Testis (tissue), 3 donors: ENCODE data around the gene SLC2A5. TPM values are rescaled to one million over a fixed set of nuclear protein-coding genes. Genes with fewer than 3 reads are reported as not detected.

Experiments
- DNase-seq: peaks from one replicate; pipeline ENCODE4 v3.0.0-alpha.2; 2019
- H3K27ac ChIP-seq, 2 donors: fragments of 200-600 bp; sonication (generic); one replicate each; pipeline ENCODE4 v1.5.1; 2019
- H3K27me3 ChIP-seq: fragments of 200-600 bp; sonication (generic); one replicate; pipeline ENCODE4 v1.5.1; 2019
- H3K36me3 ChIP-seq: fragments of 200-600 bp; sonication (generic); one replicate; pipeline ENCODE4 v1.5.1; 2017; ENCODE audit warnings: low read depth; ENCODE audit errors: missing control alignments
- H3K4me1 ChIP-seq: fragments of 200-600 bp; sonication (generic); one replicate; pipeline ENCODE4 v1.5.1; 2019
- H3K4me3 ChIP-seq, 2 donors: fragments of 200-600 bp; sonication (generic); one replicate each; pipeline ENCODE4 v1.5.1; 2017 to 2019
- H3K9me3 ChIP-seq: fragments of 200-600 bp; sonication (generic); one replicate; pipeline ENCODE4 v1.5.1; 2017
- POLR2A ChIP-seq: fragments of 450-650 bp; IDR thresholded peaks from one replicate; pipeline ENCODE4 v1.6.1; 2017; ENCODE audit warnings: antibody characterized with exemption, mild to moderate bottlenecking, moderate library complexity
- WGBS, 2 donors: methylation state at CpG; one replicate each; pipeline ENCODE4 v1.1.5; 2018; 5-methylcytosine and 5-hydroxymethylcytosine counted together
- intact Hi-C: fragments of 100-400 bp; cut with DNase I; formaldehyde crosslinking; loops from one replicate; pipeline ENCODE4 v1.15.1; 2023; ENCODE audit warnings: low total_unique reads
- polyA plus RNA-seq: library from polyadenylated mRNA; stranded (reverse); fragments of 350-450 nt; fragmentation: Illumina TruSeq; extraction: RNeasy Lipid Tissue Mini Kit (QIAGEN cat#74804); gene quantifications from one replicate; pipeline ENCODE4 v1.2.3, GENCODE V29; 2014; ENCODE audit warnings: low read depth, low replicate concordance; ENCODE audit not compliant: insufficient read depth
- total RNA-seq, 2 donors: library from RNA; depleted of rRNA; stranded (reverse); fragments of >200 nt; gene quantifications; one replicate each; pipeline ENCODE4 v1.2.3, GENCODE V29; 2016
- TF ChIP-seq, protein P1 (sequence below), 3 experiments: fragments of 450-650 bp in 2 of 3; fragments of 200-600 bp in 1 of 3; sonication (generic) in 1 of 3; IDR thresholded peaks; one replicate each; pipeline ENCODE4 v1.5.1; 2016 to 2019; ENCODE audit warnings: antibody characterized with exemption in 3 of 3, mild to moderate bottlenecking in 2 of 3, moderate library complexity in 1 of 3

Gene SLC2A5
- total and polyA plus RNA-seq, 3 donors from 2014 or later = 74.1 to 230 (median 90.5) TPM

- WGBS, 2 donors = 72 to 73% methylated on average over 5 of the region's 5 CpGs
- DNase-seq = no peak
- no peak overlapping the region for H3K27ac ChIP-seq
- TF ChIP-seq POLR2A = no peak
- TF ChIP-seq, protein P1, sequence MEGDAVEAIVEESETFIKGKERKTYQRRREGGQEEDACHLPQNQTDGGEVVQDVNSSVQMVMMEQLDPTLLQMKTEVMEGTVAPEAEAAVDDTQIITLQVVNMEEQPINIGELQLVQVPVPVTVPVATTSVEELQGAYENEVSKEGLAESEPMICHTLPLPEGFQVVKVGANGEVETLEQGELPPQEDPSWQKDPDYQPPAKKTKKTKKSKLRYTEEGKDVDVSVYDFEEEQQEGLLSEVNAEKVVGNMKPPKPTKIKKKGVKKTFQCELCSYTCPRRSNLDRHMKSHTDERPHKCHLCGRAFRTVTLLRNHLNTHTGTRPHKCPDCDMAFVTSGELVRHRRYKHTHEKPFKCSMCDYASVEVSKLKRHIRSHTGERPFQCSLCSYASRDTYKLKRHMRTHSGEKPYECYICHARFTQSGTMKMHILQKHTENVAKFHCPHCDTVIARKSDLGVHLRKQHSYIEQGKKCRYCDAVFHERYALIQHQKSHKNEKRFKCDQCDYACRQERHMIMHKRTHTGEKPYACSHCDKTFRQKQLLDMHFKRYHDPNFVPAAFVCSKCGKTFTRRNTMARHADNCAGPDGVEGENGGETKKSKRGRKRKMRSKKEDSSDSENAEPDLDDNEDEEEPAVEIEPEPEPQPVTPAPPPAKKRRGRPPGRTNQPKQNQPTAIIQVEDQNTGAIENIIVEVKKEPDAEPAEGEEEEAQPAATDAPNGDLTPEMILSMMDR (IDR thresholded peaks at IDR 0.05) = no peak
- no peak overlapping the region for H3K4me3 ChIP-seq
- no peaks in the 10 kb centered on the region for H3K4me1 ChIP-seq
- no peaks in the 10 kb centered on the region for H3K36me3 ChIP-seq
- H3K9me3 ChIP-seq = no peaks in the 10 kb centered on the region
- intact Hi-C loops = no loop called here
- H3K27me3 ChIP-seq = no peaks in the 10 kb centered on the region
Measured at GRCh38 chr1:9086045-9086444, 16.6 kb upstream of the SLC2A5 start.

- DNase-seq = no peak
- intact Hi-C loops = no loop called here
- no peak for TF ChIP-seq POLR2A
- TF ChIP-seq, protein P1 (IDR thresholded peaks at IDR 0.05) = no peak
- H3K27ac ChIP-seq = no peak overlapping the region
- no peak overlapping the region for H3K4me3 ChIP-seq
- 60 to 71% methylated on average over 4 to 7 of the region's 7 CpGs for WGBS, 2 donors
- no peaks in the 10 kb centered on the region for H3K9me3 ChIP-seq
- H3K36me3 ChIP-seq = no peaks in the 10 kb centered on the region
- H3K27me3 ChIP-seq = no peaks in the 10 kb centered on the region
- H3K4me1 ChIP-seq = no peaks in the 10 kb centered on the region
Measured at GRCh38 chr1:9085306-9085940, 16.0 kb upstream of the SLC2A5 start.

- Histone ChIP-seq H3K4me1 (no peaks in the 10 kb centered on the region), H3K27ac (no peak overlapping the region), H3K4me3 (no peak overlapping the region), H3K36me3 (no peaks in the 10 kb centered on the region), H3K9me3 (no peaks in the 10 kb centered on the region), H3K27me3 (no peaks in the 10 kb centered on the region)
- intact Hi-C loops = no loop called here
- 69 to 88% methylated on average over 8 of the region's 8 CpGs for WGBS, 2 donors
- peak; percentile 48 for DNase-seq
- TF ChIP-seq, protein P1 (IDR thresholded peaks at IDR 0.05) = no peak
- TF ChIP-seq POLR2A = no peak
Measured at GRCh38 chr1:9084906-9085305, 15.5 kb upstream of the SLC2A5 start.

GRCh38 chr1:9081473-9081872 lies 12.0 kb upstream of the SLC2A5 start:
- WGBS, 2 donors = 91 to 93% methylated on average over 3 of the region's 3 CpGs
- DNase-seq = no peak
- H3K27ac ChIP-seq = no peak overlapping the region
- TF ChIP-seq POLR2A = no peak
- TF ChIP-seq, protein P1 (IDR thresholded peaks at IDR 0.05) = no peak
- intact Hi-C loops = no loop called here
- no peaks in the 10 kb centered on the region for H3K36me3 ChIP-seq
- H3K4me3 ChIP-seq = no peak overlapping the region
- no peaks in the 10 kb centered on the region for H3K4me1 ChIP-seq
- H3K27me3 ChIP-seq = no peaks in the 10 kb centered on the region
- H3K9me3 ChIP-seq = no peaks in the 10 kb centered on the region

- no peaks in the 10 kb centered on the region for H3K9me3 ChIP-seq
- H3K36me3 ChIP-seq = no peaks in the 10 kb centered on the region
- no peak overlapping the region for H3K4me3 ChIP-seq
- no peaks in the 10 kb centered on the region for H3K4me1 ChIP-seq
- DNase-seq = no peak
- H3K27me3 ChIP-seq = no peaks in the 10 kb centered on the region
- intact Hi-C loops = no loop called here
- no peak overlapping the region for H3K27ac ChIP-seq
- WGBS, 2 donors = 83 to 89% methylated on average over 6 of the region's 6 CpGs
- TF ChIP-seq, protein P1 (IDR thresholded peaks at IDR 0.05) = no peak
- TF ChIP-seq POLR2A = no peak
Measured at GRCh38 chr1:9080705-9081291, 11.4 kb upstream of the SLC2A5 start.
